H1 (cell line): ENCODE results near the gene ZNF462. TPM values are rescaled to one million over a fixed set of nuclear protein-coding genes. Genes with fewer than 3 reads are reported as not detected.

Source experiments
- CTCF ChIA-PET: fragments of 300-600 bp; sonication (Branson Sonifier 250); formaldehyde crosslinking; loops from one replicate; lab custom pipeline; 2021; ENCODE audit not compliant: partially characterized antibody; lab: Charles Lee
- POLR2A ChIA-PET: fragments of 300-600 bp; sonication (Branson Sonifier 250); formaldehyde crosslinking; loops from one replicate; lab custom pipeline; 2021; ENCODE audit warnings: inconsistent platforms; ENCODE audit not compliant: partially characterized antibody; lab: Charles Lee
- DNase-seq, 2 experiments: peaks; one replicate each; pipeline versions ENCODE4 v3.0.0 to v3.0.0-alpha.2; 2010 to 2022; ENCODE audit warnings: low spot score in 2 of 2, low read depth in 1 of 2, mixed read lengths in 1 of 2
- FAIRE-seq: peaks from 2 replicates; lab custom pipeline; 2011; peaks lifted over from hg19 to GRCh38; lab: Jason Lieb, UNC
- H2AFZ ChIP-seq: 2 replicates; pipeline ENCODE4 v1.8.1; 2012; ENCODE audit warnings: low read length, inconsistent platforms
- H2AK5ac ChIP-seq: 2 replicates; pipeline ENCODE4 v1.6.1; 2013; ENCODE audit warnings: low read depth, low read length
- H2BK120ac ChIP-seq: replicated peaks from 2 replicates; pipeline ENCODE3; 2013; ENCODE audit warnings: low read depth, low read length, inconsistent platforms
- H2BK12ac ChIP-seq: 2 replicates; pipeline ENCODE4 v1.6.1; 2013; ENCODE audit warnings: low read depth, low read length
- H2BK15ac ChIP-seq: 2 replicates; pipeline ENCODE4 v1.6.1; 2013; ENCODE audit warnings: low read length
- H2BK20ac ChIP-seq: 2 replicates; pipeline ENCODE4 v1.6.1; 2013; ENCODE audit warnings: low read length
- H2BK5ac ChIP-seq: 2 replicates; pipeline ENCODE4 v1.6.1; 2013; ENCODE audit warnings: low read depth, low read length
- H3K14ac ChIP-seq: 2 replicates; pipeline ENCODE4 v1.6.1; 2013; ENCODE audit warnings: inconsistent platforms; ENCODE audit not compliant: insufficient read length
- H3K18ac ChIP-seq: 2 replicates; pipeline ENCODE4 v1.6.1; 2013; ENCODE audit warnings: low read length; ENCODE audit errors: extremely low read depth
- H3K23ac ChIP-seq: 2 replicates; pipeline ENCODE4 v1.6.1; 2013; ENCODE audit warnings: inconsistent platforms; ENCODE audit not compliant: insufficient read length
- H3K23me2 ChIP-seq: 2 replicates; pipeline ENCODE4 v1.6.1; 2013; ENCODE audit warnings: low read depth, low read length
- H3K27ac ChIP-seq: 2 replicates; pipeline ENCODE4 v1.6.1; 2011; ENCODE audit warnings: low read depth, low read length, inconsistent platforms
- H3K27me3 ChIP-seq, 4 experiments: replicated peaks in 1 of 4; 1 replicate in 1 of 4; 2 replicates in 3 of 4; pipeline versions ENCODE4 v1.6.1 to v1.8.1; 2011 to 2013; ENCODE audit warnings: low read length in 3 of 4, mild to moderate bottlenecking in 3 of 4, inconsistent platforms in 2 of 4, mixed read lengths in 2 of 4, moderate library complexity in 1 of 4; ENCODE audit not compliant: control insufficient read depth in 3 of 4, insufficient read depth in 3 of 4; ENCODE audit errors: extremely low read depth in 1 of 4
- H3K36me3 ChIP-seq, 4 experiments: 2 replicates each; pipeline versions ENCODE4 v1.6.1 to v1.8.1; 2011 to 2013; ENCODE audit warnings: mild to moderate bottlenecking in 4 of 4, low read length in 3 of 4, moderate library complexity in 2 of 4, control low read depth in 1 of 4, inconsistent platforms in 1 of 4; ENCODE audit not compliant: insufficient read depth in 4 of 4, control insufficient read depth in 2 of 4
- H3K4ac ChIP-seq: replicated peaks from 2 replicates; pipeline ENCODE3; 2013; ENCODE audit warnings: low read length, low read depth, mixed read lengths, inconsistent platforms; ENCODE audit not compliant: insufficient read length
- H3K4me1 ChIP-seq, 4 experiments: replicated peaks in 1 of 4; 1 replicate in 1 of 4; 2 replicates in 3 of 4; pipeline versions ENCODE4 v1.6.1 to v1.8.1; 2011 to 2013; ENCODE audit warnings: low read length in 3 of 4, inconsistent platforms in 2 of 4, mixed read lengths in 1 of 4; ENCODE audit not compliant: insufficient read depth in 4 of 4, control insufficient read depth in 3 of 4
- H3K4me2 ChIP-seq, 2 experiments: 2 replicates each; pipeline versions ENCODE4 v1.6.1 to v1.8.1; 2011 to 2013; ENCODE audit warnings: low read depth in 2 of 2, low read length in 2 of 2, control low read depth in 1 of 2, inconsistent platforms in 1 of 2, mild to moderate bottlenecking in 1 of 2; ENCODE audit not compliant: insufficient read depth in 1 of 2
- H3K4me3 ChIP-seq, 4 experiments: fragments of 200-600, 300-600 bp in 1 of 4; sonication (generic), shearing (Covaris generic), sonication (Bioruptor Twin) in 1 of 4; 2 replicates each; pipeline versions ENCODE4 v1.5.1 to v1.8.1; 2011 to 2016; ENCODE audit warnings: low read length in 4 of 4, low read depth in 3 of 4, control low read depth in 2 of 4, inconsistent platforms in 2 of 4, mild to moderate bottlenecking in 2 of 4, mixed read lengths in 1 of 4, moderate library complexity in 1 of 4; ENCODE audit not compliant: insufficient read depth in 2 of 4; ENCODE audit errors: extremely low read depth in 1 of 4
- H3K56ac ChIP-seq: replicated peaks from 2 replicates; pipeline ENCODE3; 2013; ENCODE audit warnings: low read depth, mild to moderate bottlenecking, mixed read lengths, low read length, inconsistent platforms; ENCODE audit not compliant: insufficient read length
- H3K79me1 ChIP-seq: 2 replicates; pipeline ENCODE4 v1.6.1; 2013; ENCODE audit warnings: low read depth, low read length, control low read depth
- H3K79me2 ChIP-seq, 2 experiments: 2 replicates each; pipeline versions ENCODE4 v1.6.1 to v1.8.1; 2012 to 2013; ENCODE audit warnings: low read length in 2 of 2, mild to moderate bottlenecking in 2 of 2, inconsistent platforms in 1 of 2; ENCODE audit not compliant: insufficient read depth in 2 of 2, control insufficient read depth in 1 of 2
- H3K9ac ChIP-seq, 4 experiments: replicated peaks in 1 of 4; 1 replicate in 1 of 4; 2 replicates in 3 of 4; pipeline versions ENCODE4 v1.6.1 to v1.8.1; 2011 to 2013; ENCODE audit warnings: low read depth in 3 of 4, low read length in 3 of 4, control low read depth in 2 of 4, mild to moderate bottlenecking in 2 of 4, moderate library complexity in 2 of 4, inconsistent platforms in 1 of 4; ENCODE audit errors: extremely low read depth in 1 of 4
- H3K9me3 ChIP-seq, 2 experiments: 2 replicates each; pipeline versions ENCODE4 v1.6.1 to v1.8.1; 2012 to 2013; ENCODE audit warnings: mild to moderate bottlenecking in 2 of 2, moderate library complexity in 2 of 2, control low read depth in 1 of 2, inconsistent platforms in 1 of 2, low read depth in 1 of 2, low read length in 1 of 2, mixed read lengths in 1 of 2; ENCODE audit not compliant: insufficient read depth in 2 of 2
- H4K20me1 ChIP-seq, 2 experiments: replicated peaks in 1 of 2; 2 replicates each; pipeline versions ENCODE3 to v1.8.1; 2011 to 2013; ENCODE audit warnings: inconsistent platforms in 2 of 2, low read length in 2 of 2, mild to moderate bottlenecking in 1 of 2; ENCODE audit not compliant: insufficient read depth in 2 of 2, control insufficient read depth in 1 of 2
- H4K5ac ChIP-seq: 2 replicates; pipeline ENCODE4 v1.6.1; 2013; ENCODE audit warnings: low read length, low read depth, mixed read lengths, inconsistent platforms; ENCODE audit not compliant: insufficient read length
- H4K8ac ChIP-seq: 2 replicates; pipeline ENCODE4 v1.8.0; 2013; ENCODE audit warnings: mild to moderate bottlenecking, moderate library complexity, low read length, inconsistent platforms; ENCODE audit not compliant: insufficient read depth; ENCODE audit errors: extremely low read depth
- H4K91ac ChIP-seq: replicated peaks from 2 replicates; pipeline ENCODE3; 2013; ENCODE audit warnings: low read length, mixed read lengths, inconsistent platforms; ENCODE audit not compliant: insufficient read length
- ATF3 ChIP-seq: IDR thresholded peaks from 2 replicates; pipeline ENCODE4 v1.6.1; 2011; ENCODE audit warnings: low read depth, mild to moderate bottlenecking, low read length; ENCODE audit not compliant: insufficient read depth
- CTBP2 ChIP-seq: IDR thresholded peaks from 2 replicates; pipeline ENCODE4 v1.7.0; 2011; ENCODE audit warnings: borderline replicate concordance, mild to moderate bottlenecking, moderate library complexity, mixed read lengths, low read length; ENCODE audit not compliant: insufficient read depth, insufficient read length
- SAP30 ChIP-seq: fragments of 300-600 bp; sonication (generic); IDR thresholded peaks from 2 replicates; pipeline ENCODE4 v1.7.1; 2012; ENCODE audit warnings: low read length, moderate library complexity, mild to moderate bottlenecking, inconsistent platforms; ENCODE audit not compliant: insufficient read depth, insufficient replicate concordance
- SIN3A ChIP-seq, 2 experiments: IDR thresholded peaks in 1 of 2; conservative IDR thresholded peaks in 1 of 2; 2 replicates each; pipeline ENCODE4 v1.6.1; 2011 to 2012; ENCODE audit warnings: low read length in 2 of 2, improper control_type of control experiment in 1 of 2, low read depth in 1 of 2, mild to moderate bottlenecking in 1 of 2
- SUZ12 ChIP-seq: fragments of 200-600 bp; sonication (generic); IDR thresholded peaks from 2 replicates; pipeline ENCODE4 v1.6.1; 2012; ENCODE audit warnings: mild to moderate bottlenecking, inconsistent platforms, low read length, moderate library complexity, mixed read lengths
- TAF1 ChIP-seq: IDR thresholded peaks from 2 replicates; pipeline ENCODE4 v1.6.1; 2011; ENCODE audit warnings: mild to moderate bottlenecking, low read depth, low read length
- WGBS, 2 experiments: shearing (Covaris generic) in 1 of 2; methylation state at CpG; one replicate each; pipeline versions ENCODE4 v1.1.6 to v1.1.7; 2013 to 2015; ENCODE audit warnings: low lambda C conversion rate in 2 of 2, mixed read lengths in 2 of 2, inconsistent platforms in 1 of 2, low coverage in 1 of 2, missing lambda C conversion rate in 1 of 2; ENCODE audit not compliant: insufficient replicate concordance in 2 of 2, insufficient coverage in 1 of 2, insufficient read length in 1 of 2; ENCODE audit errors: extremely low coverage in 1 of 2, missing lambda C conversion rate in 1 of 2; 5-methylcytosine and 5-hydroxymethylcytosine counted together
- polyA plus RNA-seq, 7 experiments: library from polyadenylated mRNA; depleted of rRNA in 3 of 7; stranded (reverse) in 5 of 7; unstranded in 2 of 7; fragments of >200 nt in 5 of 7; fragments of 200-250 nt in 2 of 7; gene quantifications; 1 replicate in 5 of 7; 2 replicates in 1 of 7; 4 replicates in 1 of 7; pipeline versions ENCODE4 v1.2.1 to v1.2.3, GENCODE V29; 2011 to 2013; ENCODE audit warnings: missing spikeins in 2 of 7, mixed read lengths in 2 of 7
- total RNA-seq: library from RNA; stranded (reverse); fragmentation: NEBNext Ultra II Directional; extraction: Animal tissue kit (Norgen Biotek cat#: 25700); gene quantifications from 2 replicates; pipeline ENCODE4 v1.2.1, GENCODE V29; 2021

Gene ZNF462
- total and polyA plus RNA-seq, 2 of the 8 experiments (the other 6 are each of a cell fraction or from before 2014, with no cell fraction given): 30.0 to 163 TPM

GRCh38 chr9:106880863-106881262 is 17.9 kb downstream of the ZNF462 start:
- H3K79me2 ChIP-seq: peaks cover 65 to 100% of the 10 kb centered on the region in 2 experiments
- H3K9me3 ChIP-seq: no peaks in the 10 kb centered on the region
- H4K5ac ChIP-seq: no peak overlapping the region
- no peak overlapping the region for H4K8ac ChIP-seq
- H3K14ac ChIP-seq: peak overlapping the region; percentile 52
- H2BK20ac ChIP-seq: no peak overlapping the region
- ChIA-PET CTCF (interaction anchor here (1.5 kb wide), 1 partner anchor 25 kb away, joined by 3 read pairs; no protein-coding TSS in a partner anchor), POLR2A (interaction anchor here (0.6 to 5.1 kb wide), 4 partner anchors 11 to 444 kb away, joined by 3 to 64 read pairs (median 12); partner anchors contain the start of gene ZNF462)
- H3K27ac ChIP-seq: no peak overlapping the region
- 0 out of 2 replicates have a peak overlapping the region, but pooled peaks have one; percentile 14 for H3K18ac ChIP-seq
- H3K4me1 ChIP-seq: peaks cover 17 to 50% (median 32%) of the 10 kb centered on the region in 4 experiments
- H3K27me3 ChIP-seq: no peaks in the 10 kb centered on the region
- H3K36me3 ChIP-seq: peaks cover 0 to 21% (median 6%) of the 10 kb centered on the region in 4 experiments; a peak in 2 of 8 replicates
- no peak overlapping the region for H4K91ac ChIP-seq
- H3K4ac ChIP-seq: no peak overlapping the region
- no peak overlapping the region for H2AFZ ChIP-seq
- peaks cover 15 to 19% of the 10 kb centered on the region in 2 experiments for H4K20me1 ChIP-seq
- no peak overlapping the region for H3K9ac ChIP-seq
- 0 out of 2 replicates have a peak overlapping the region, but pooled peaks have one; percentile 77 for H2AK5ac ChIP-seq
- WGBS, 2 experiments: 79% methylated on average over 6 of the region's 6 CpGs; no CpG with 5 or more reads in 1 of the 2 experiments
- peaks cover 4% of the 10 kb centered on the region; the same call in 1 of the 2 replicates for H3K79me1 ChIP-seq
- H2BK12ac ChIP-seq: no peak overlapping the region
- no peak overlapping the region for H3K4me2 ChIP-seq
- no peak overlapping the region for H3K23ac ChIP-seq
- no peak overlapping the region for H2BK15ac ChIP-seq
- FAIRE-seq: no peak
- H2BK5ac ChIP-seq: peak overlapping the region; percentile 61
- H2BK120ac ChIP-seq: no peak overlapping the region
- no peak overlapping the region for H3K56ac ChIP-seq
- H3K4me3 ChIP-seq: no peak overlapping the region
- H3K23me2 ChIP-seq: peaks cover 5% of the 10 kb centered on the region; the same call in 1 of the 2 replicates
- DNase-seq: no peak
- TF ChIP-seq SIN3A (conservative IDR thresholded peaks at IDR 0.05 in 1 of 2, IDR thresholded peaks at IDR 0.05 in 1 of 2; ENCODE audit: low read depth in 1 of 2, low read length in 2 of 2) (no peak), TAF1 (no peak), CTBP2 (no peak), ATF3 (no peak), SAP30 (no peak), SUZ12 (no peak)
